NCI-H1092 treated with DMSO at 0.1 percent for 48 hours (cell line): ENCODE results near the gene SPINT3.
"Not testable (repeated sequence)": the region's sequence is repeated elsewhere in the genome, so short reads cannot be mapped to it uniquely, and the experiment has no call there.

Experiments
- DNase-seq: peaks from one replicate; lab custom pipeline; 2025; lab: John Stamatoyannopoulos, UW

SPINT3 gene

GRCh38 chr20:45502561-45502960 lies 12.9 kb downstream of the SPINT3 start:
- DNase-seq: no peak

GRCh38 chr20:45501600-45501999 lies 13.8 kb downstream of the SPINT3 start:
- DNase-seq: no peak

GRCh38 chr20:45500022-45500421 lies 15.4 kb downstream of the SPINT3 start:
- DNase-seq: no peak

- no peak for DNase-seq
Observed at GRCh38 chr20:45497971-45498494, 17.4 kb downstream of the SPINT3 start.

DNA sequence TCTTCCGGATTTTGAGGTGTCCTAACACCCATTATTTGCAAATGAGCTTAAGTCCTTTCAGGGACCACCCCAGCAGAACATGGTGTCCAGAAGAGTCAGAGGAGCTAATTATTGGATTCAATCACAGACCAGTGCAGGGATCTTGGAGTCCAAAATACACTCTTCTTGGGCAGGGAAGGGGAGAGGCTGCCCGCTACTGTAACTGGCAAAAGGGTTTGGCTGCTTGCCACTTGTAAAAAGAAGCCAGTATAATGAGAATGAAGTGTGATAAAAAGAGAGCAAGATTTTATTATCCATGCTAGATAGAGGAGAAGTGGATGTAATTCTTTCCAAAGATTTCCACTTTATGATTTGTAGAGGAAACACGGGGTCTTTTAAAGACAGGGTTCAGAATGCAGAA lies 19.3 kb downstream of the SPINT3 start:
- DNase-seq: no peak

- no peak for DNase-seq
Observed at GRCh38 chr20:45495501-45495941, 19.9 kb downstream of the SPINT3 start.

- DNase-seq: no peak
Observed at GRCh38 chr20:45489083-45489531, 26.3 kb downstream of the SPINT3 start.

- DNase-seq: no peak
Observed at GRCh38 chr20:45487231-45487635, 28.2 kb downstream of the SPINT3 start.

DNA sequence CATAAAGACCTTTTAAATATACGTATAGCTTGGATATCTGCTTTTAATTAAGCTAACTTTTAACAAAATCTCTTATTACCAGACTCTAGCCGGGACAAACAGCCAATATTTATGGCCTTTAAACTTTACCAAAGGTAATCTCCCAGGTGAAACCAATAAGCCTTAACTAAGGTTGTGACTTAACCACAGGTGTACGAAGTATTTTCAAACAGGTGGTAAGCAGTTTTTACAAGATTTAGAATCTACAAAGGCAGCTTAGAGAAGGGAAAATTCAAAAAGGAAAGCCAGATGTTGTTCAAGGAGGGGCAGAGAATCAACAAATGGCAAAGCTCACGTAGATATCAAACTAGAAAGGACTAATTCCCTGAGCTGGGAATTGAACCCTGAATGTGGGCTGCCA lies 30.0 kb downstream of the SPINT3 start:
- DNase-seq: no peak

DNA sequence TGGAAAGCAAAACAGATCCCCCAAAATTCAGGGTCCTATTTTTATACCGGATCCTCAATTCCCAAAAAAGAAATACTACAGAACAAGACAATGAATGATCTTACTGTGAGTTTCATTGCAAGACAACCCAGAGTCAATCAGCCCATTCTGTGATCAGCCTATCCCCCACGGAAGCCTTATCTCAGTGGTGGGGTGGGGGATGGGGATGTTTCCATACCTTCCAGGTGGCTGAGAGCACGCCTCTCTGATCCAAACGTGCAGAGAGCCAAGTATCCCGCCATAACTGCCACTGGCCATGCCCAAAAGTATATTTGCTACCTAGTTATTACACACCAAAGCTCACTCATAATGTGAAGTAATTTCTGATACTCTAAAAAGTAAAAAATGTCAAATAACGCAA lies 30.7 kb downstream of the SPINT3 start:
- no peak for DNase-seq

- no peak for DNase-seq
Observed at GRCh38 chr20:45479822-45480221, 35.6 kb downstream of the SPINT3 start.

DNA sequence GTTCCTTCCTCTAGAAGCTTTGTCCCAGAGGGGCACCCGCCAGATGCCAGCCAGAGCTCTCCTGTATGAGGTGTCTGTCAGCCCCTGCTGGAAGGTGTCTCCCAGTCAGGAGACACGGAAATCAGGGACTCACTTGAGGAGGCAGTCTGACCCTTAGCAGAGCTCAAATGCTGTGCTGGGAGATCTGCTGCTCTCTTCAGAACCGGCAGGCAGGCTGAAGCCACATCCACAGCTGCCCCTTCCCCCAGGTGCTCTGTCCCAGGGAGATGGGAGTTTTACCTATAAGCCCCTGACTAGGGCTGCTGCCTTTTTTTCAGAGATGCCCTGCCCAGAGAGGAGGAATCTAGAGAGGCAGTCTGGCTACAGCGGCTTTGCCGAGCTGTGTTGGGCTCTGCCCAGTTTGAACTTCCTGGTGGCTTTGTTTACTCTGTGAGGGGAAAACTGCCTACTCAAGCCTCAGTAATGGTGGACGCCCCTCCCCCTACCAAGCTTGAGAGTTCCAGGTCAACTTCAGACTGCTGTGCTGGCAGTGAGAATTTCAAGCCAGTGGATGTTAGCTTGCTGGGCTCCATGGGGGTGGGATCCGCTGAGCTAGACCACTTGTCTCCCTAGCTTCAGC lies 37.8 kb downstream of the SPINT3 start:
- not testable (repeated sequence) for DNase-seq

GRCh38 chr20:45472286-45472685 lies 43.1 kb downstream of the SPINT3 start:
- not testable (repeated sequence) for DNase-seq

DNA sequence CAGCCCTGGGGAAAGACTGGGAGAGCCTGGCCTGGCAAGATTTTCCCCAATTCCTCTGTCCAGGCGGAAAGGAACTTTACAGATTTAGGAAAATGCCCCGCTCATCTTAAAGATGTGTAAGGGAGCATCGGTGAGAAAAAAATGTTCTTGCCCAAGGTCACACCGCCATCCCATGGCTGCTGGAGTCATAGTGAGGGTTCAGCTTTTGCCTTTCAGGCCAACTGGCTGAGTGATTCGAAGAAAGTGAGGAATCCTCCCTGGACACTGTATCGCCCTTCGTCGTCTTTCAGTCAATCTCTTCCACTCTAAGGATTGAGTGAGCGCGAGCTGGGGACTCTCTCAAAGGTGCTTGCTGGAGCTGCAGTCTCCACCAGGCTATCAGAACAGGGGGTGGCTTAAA lies 44.5 kb downstream of the SPINT3 start:
- peak; percentile 31 for DNase-seq

DNA sequence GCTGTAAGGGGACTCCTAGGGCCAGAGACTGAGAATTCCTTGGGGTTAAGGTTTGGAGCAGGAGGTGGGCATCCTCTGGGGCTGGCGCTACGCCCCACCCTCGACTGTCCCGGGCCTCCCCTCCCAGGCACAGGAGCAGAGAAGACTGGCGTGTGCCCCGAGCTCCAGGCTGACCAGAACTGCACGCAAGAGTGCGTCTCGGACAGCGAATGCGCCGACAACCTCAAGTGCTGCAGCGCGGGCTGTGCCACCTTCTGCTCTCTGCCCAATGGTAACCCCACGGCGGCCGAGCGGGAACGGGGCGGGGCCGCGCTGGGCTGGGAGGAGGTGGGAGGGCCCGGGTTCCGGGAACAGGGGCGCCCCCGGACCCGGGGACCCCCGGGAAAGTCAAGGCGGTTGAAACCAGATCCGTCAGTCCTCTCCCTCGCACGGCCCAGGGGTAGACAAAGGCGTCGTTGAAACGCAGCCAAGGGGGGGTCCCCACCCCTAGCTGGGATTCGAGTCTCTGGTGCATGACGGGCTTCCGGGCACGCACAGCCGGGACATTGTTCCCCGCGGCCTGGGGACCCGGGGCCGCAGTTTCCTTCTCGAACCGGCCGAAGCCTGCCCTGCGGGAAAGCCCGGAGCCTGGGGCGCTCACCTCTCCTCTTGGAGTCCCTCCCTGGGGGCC lies 45.0 kb downstream of the SPINT3 start:
- DNase-seq: peak; percentile 47

- DNase-seq: peak; percentile 19
Observed at GRCh38 chr20:45469336-45470261, 45.8 kb downstream of the SPINT3 start, which contains the start of gene WFDC2. Gene WFDC2 (plus strand): TSS chr20:45469753. CDS start chr20:45469782, 29 bp downstream.

GRCh38 chr20:45467861-45468260 lies 47.6 kb downstream of the SPINT3 start:
- DNase-seq: peak; percentile 81

DNA sequence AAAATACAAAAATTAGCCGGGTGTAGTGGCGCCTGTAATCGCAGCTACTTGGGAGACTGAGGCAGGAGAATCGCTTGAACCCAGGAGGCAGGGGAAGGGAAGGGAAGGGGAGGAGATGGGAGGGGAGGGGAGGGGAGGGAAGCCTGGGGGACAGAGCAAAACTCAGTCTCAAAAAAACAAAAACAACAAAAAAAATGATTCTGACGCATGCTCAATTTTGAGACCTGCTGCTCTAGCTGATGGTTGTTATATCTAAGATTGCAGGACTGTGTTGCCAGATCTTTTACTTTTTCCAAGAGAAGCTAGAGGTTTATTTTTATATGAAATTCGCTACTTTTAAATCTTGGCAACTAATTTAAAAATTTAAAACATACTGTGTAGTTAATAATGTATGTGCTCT lies 48.2 kb downstream of the SPINT3 start:
- no peak for DNase-seq

DNA sequence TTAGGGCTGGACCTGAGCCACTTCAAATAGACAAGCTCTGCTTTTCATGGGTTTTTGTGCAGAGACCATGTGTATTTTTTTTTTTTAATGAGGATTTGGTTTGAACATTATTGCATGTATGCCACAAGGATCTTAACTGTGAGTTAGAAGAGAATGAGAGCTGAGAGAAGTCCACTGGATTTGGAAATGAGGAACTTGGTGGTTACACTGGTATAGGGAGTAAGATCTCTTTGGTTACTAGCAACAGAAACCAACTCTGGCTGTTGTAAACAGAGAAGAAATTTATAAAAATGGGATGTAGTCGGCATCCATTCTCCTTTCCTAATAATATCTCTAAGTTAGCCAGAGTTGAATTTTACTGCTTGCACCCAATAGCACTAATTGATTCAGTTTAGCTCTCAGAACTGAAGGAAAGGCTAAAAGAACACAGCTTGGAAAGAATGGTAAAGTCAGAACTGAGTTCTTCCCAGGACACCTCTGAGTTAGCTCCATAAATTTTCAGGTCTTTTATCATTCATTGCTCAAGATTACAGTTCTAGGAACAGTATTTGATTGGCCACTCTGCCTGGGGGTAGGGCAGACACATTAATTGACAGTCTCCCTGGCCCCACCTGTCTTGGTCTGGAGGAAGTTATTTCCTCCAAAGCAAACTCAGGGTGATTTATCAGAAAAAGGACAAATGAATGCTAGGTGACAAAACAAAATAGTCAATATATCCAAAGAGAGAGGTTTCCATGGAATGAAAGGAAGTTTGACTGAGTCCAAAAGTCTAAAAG lies 49.7 kb downstream of the SPINT3 start:
- no peak for DNase-seq

DNA sequence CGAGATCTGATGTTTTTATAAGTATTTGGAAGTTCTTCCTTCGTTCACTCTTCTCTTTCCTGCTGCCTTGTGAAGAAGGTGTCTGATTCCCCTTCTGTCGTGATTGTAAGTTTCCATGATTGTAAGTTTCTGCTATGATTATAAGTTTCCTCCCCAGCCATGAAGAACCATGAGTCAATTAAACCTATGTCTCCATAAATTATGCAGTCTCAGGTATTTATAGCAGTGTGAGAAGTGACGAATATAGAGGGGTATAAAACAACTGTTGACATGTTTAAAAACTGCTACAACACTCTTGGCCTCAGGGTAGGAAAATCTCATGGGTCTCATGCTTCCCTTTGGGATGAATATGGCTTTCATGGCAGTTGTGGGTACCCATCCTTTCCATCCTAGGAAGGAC lies 51.7 kb downstream of the SPINT3 start:
- no peak for DNase-seq

DNA sequence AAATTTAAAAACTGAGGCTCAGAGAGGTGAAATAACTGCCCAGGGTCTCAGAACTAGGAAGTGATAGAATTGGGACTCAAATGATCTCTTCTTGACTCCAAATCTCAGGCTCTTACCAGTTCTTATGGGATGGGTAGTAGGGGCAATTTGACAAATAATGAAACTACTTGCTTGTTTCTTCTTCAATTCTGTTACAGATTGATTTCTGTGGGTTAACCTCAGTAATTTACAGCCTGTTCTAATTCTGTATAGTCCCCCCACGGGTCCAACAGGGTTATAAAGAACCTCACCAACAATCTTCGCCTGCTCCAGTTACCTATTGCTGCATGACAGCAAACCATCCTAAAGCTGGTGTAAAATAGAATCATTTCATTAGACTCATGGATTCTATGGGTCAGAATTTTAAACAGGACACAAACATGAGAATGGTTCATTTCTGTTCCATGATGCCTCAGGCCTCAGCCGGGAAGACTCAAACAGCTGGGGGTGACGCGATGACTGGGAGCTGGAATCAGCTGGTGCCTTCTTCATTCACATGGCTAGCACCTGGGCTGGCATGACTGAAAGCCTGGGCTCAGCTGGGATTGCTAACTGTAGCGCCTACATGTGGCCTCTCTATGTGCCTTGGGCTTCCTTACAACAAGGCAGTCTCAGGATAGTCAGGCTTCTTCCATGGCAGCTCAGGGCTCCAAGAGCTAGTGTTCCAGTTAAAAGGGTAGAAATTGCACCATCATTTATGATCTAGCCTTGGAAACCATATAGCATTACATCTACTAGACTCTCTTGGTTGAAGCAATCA lies 52.5 kb downstream of the SPINT3 start:
- DNase-seq: no peak
